A549 (cell line): ENCODE measurements around the gene KRTAP4-1.

ENCODE experiments used
- BHLHE40 ChIP-seq: IDR thresholded peaks from 2 replicates; pipeline ENCODE4 v1.6.1; 2012; ENCODE audit warnings: low read depth, low read length, inconsistent platforms
- FOSL2 ChIP-seq, 2 experiments: fragments of 450-650 bp in 1 of 2; fragments of >200 bp in 1 of 2; sonication (Bioruptor Twin) in 1 of 2; formaldehyde crosslinking; IDR thresholded peaks; 2 replicates each; pipeline versions ENCODE4 v1.5.0 to v1.6.1; 2016 to 2020; ENCODE audit warnings: mild to moderate bottlenecking in 1 of 2, moderate library complexity in 1 of 2
- MAZ ChIP-seq: fragments of 150-350 bp; IDR thresholded peaks from 2 replicates; pipeline ENCODE4 v1.6.1; 2014; ENCODE audit warnings: antibody characterized with exemption, low read depth, low read length, borderline replicate concordance
- NFE2L2 ChIP-seq: fragments of 150-350 bp; conservative IDR thresholded peaks from 2 replicates; pipeline ENCODE4 v1.6.1; 2014; ENCODE audit warnings: low read length
- POLR2A ChIP-seq: IDR thresholded peaks from 2 replicates; pipeline ENCODE4 v1.6.1; 2012; ENCODE audit warnings: mild to moderate bottlenecking, low read length
- RAD21 ChIP-seq, 2 experiments: fragments of >200 bp in 1 of 2; sonication (Bioruptor Twin) in 1 of 2; formaldehyde crosslinking in 1 of 2; IDR thresholded peaks in 1 of 2; conservative IDR thresholded peaks in 1 of 2; 2 replicates in 1 of 2; 3 replicates in 1 of 2; pipeline ENCODE4 v1.6.1; 2012 to 2018; ENCODE audit warnings: inconsistent platforms in 1 of 2
- REST ChIP-seq: fragments of 200-600 bp; sonication (generic); IDR thresholded peaks from 2 replicates; pipeline ENCODE4 v1.6.1; 2016; ENCODE audit warnings: antibody characterized with exemption, mild to moderate bottlenecking, moderate library complexity
- TF ChIP-seq, protein P1 (sequence below): fragments of >200 bp; sonication (Bioruptor Twin); formaldehyde crosslinking; IDR thresholded peaks from 3 replicates; pipeline ENCODE4 v1.5.1; 2016
- TF ChIP-seq, protein P2 (sequence below): fragments of 450-650 bp; IDR thresholded peaks from 2 replicates; pipeline ENCODE4 v1.6.1; 2014; ENCODE audit warnings: antibody characterized with exemption
- TF ChIP-seq, protein P3 (sequence below): IDR thresholded peaks from 2 replicates; pipeline ENCODE4 v1.6.1; 2012

- TF ChIP-seq, protein P1, sequence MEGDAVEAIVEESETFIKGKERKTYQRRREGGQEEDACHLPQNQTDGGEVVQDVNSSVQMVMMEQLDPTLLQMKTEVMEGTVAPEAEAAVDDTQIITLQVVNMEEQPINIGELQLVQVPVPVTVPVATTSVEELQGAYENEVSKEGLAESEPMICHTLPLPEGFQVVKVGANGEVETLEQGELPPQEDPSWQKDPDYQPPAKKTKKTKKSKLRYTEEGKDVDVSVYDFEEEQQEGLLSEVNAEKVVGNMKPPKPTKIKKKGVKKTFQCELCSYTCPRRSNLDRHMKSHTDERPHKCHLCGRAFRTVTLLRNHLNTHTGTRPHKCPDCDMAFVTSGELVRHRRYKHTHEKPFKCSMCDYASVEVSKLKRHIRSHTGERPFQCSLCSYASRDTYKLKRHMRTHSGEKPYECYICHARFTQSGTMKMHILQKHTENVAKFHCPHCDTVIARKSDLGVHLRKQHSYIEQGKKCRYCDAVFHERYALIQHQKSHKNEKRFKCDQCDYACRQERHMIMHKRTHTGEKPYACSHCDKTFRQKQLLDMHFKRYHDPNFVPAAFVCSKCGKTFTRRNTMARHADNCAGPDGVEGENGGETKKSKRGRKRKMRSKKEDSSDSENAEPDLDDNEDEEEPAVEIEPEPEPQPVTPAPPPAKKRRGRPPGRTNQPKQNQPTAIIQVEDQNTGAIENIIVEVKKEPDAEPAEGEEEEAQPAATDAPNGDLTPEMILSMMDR, result no peak
- no peak for TF ChIP-seq BHLHE40
- no peak for TF ChIP-seq MAZ
- no peak for TF ChIP-seq RAD21 (conservative IDR thresholded peaks at IDR 0.05 in 1 of 2, IDR thresholded peaks at IDR 0.05 in 1 of 2)
- no peak for TF ChIP-seq POLR2A
- TF ChIP-seq REST, result no peak
- TF ChIP-seq, protein P2, sequence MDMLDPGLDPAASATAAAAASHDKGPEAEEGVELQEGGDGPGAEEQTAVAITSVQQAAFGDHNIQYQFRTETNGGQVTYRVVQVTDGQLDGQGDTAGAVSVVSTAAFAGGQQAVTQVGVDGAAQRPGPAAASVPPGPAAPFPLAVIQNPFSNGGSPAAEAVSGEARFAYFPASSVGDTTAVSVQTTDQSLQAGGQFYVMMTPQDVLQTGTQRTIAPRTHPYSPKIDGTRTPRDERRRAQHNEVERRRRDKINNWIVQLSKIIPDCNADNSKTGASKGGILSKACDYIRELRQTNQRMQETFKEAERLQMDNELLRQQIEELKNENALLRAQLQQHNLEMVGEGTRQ, result no peak
- TF ChIP-seq FOSL2 (IDR thresholded peaks at IDR 0.05), result no peak
- no peak for TF ChIP-seq FOSL2 (CRISPR knock-in tag; IDR thresholded peaks at IDR 0.05)
- TF ChIP-seq, protein P3, sequence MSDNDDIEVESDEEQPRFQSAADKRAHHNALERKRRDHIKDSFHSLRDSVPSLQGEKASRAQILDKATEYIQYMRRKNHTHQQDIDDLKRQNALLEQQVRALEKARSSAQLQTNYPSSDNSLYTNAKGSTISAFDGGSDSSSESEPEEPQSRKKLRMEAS, result no peak
- no peak for TF ChIP-seq NFE2L2
These were observed 33.2 kb downstream of the KRTAP4-1 start for GRCh38 chr17:41151525-41151924.
